Fibroblast of the conjunctiva (primary cell): ENCODE measurements around the gene DOCK2.
A peak's percentile ranks its signal among the peaks of the same experiment; 100 is the strongest.

Experiments used
- DNase-seq: peaks from one replicate; pipeline ENCODE4 v3.0.0-alpha.2; 2010; ENCODE audit warnings: low read depth

The DOCK2 gene

DNA sequence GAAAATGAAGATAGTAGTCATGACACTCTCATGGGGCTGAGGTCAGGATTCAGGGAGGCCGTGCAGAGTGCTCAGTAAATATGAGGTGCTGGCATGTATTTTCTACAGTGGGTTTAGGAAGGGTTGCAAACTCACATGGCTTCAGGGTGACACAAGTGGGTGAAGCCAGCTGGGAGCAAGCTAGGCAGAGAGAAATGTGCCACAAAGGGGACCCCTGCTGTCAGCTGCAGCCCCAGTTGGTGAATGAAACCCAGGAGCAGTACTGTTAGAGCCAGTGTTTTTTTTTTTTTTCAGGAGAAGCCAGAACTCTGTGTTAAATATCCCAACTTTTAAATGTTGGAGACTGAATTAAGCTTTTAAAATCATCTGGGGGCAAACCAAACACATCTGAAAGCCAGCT is 267.9 kb downstream of the DOCK2 start:
- DNase-seq = no peak

DNA sequence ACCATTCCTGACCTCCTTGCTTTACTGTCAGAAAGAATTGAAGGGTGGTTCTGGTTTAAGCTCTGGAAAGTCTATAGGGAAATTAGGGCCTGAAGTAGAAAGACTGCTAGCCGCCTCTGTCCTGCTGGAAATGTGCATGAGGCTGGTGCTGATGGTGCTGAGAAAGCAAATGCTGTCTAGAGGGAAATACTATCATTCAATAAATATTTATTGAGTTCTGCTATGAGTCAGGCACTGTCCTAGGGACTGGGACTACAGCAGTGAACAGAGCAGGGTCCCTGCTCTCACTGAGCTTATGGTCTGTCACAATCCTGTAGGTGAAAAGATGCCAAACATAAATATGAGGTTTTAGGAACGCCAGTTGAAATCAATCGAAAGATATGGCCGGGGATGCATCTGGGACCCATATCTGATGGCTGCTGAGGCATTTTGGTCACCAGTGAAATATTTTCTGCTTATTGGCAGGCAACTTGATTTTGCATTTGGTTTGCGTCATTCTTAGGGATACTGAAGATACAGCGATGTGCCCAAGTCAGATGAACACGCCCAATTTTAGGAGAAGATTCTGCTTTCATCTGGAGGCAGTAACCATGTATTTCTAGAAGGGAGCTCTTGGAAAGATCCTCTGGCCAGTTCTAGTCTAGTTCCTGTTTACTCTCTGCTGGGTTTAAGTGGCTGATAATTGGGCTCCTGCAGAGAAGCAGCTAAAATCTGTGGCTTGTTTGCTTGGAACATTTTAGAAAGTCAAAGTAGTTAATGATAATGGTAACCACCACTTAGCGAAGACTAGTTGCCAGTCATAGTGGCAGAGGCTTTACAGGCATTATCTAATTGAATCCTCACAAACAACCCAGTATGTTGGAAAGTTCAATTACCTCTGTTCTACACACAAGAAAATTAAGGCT is 269.9 kb downstream of the DOCK2 start:
- peak; percentile 3 for DNase-seq

DNA sequence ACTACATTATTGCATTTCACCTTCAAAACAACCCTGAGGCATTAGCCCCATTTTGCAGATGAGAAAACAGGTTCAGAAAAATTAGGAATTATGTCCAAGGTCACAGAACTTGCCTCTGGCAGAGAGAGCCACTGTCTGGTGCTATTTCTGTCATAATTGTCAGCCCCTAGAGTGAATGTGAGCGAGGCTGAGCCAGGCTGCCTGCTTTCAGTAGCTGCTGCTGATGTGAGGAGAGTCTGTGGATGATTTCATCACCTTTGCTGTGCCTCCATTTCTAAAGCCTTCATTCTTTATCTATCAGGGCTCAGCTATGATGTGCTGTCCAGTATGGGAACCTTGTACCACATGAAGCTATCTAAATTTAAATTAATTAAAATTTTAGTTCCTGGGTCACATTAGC is 271.8 kb downstream of the DOCK2 start:
- no peak for DNase-seq

DNA sequence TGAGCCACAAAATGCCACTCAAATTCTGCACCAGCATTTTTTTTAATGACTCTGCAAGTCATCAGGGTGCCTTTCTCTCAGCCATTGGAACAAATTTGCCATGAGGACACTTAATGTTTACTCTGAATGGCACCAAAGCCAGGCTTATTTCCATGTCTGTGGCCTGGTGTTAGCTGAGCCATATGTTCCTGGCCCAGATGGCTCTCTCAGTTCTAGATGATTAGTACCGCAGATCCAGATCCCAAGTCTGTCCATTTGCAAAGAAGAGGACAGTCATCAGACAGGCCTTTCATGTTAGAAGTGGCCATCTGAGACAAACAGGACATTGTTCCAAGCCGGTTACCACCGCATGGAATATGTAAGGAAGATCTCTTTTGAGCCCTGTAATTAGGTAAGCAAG is 272.9 kb downstream of the DOCK2 start:
- DNase-seq = no peak

DNA sequence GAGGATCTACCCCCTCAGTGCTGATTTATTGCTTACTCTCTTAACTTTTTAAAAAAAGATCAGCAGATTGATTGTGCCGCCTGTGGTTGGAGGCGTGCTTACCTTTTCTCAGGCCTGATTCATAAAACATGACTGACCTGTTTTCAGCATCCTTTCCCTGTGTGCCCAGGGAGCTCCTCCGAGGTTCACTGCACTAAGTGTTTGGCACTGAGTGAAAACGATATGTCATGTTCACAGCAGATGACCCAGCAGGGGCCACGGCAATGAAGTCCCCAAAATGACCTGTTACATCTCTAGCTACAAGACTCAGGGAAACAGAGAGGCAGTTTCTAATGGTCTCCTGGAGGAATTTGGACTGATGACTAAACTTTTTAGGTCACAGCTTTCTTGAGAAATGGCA is 273.3 kb downstream of the DOCK2 start:
- DNase-seq = no peak

DNA sequence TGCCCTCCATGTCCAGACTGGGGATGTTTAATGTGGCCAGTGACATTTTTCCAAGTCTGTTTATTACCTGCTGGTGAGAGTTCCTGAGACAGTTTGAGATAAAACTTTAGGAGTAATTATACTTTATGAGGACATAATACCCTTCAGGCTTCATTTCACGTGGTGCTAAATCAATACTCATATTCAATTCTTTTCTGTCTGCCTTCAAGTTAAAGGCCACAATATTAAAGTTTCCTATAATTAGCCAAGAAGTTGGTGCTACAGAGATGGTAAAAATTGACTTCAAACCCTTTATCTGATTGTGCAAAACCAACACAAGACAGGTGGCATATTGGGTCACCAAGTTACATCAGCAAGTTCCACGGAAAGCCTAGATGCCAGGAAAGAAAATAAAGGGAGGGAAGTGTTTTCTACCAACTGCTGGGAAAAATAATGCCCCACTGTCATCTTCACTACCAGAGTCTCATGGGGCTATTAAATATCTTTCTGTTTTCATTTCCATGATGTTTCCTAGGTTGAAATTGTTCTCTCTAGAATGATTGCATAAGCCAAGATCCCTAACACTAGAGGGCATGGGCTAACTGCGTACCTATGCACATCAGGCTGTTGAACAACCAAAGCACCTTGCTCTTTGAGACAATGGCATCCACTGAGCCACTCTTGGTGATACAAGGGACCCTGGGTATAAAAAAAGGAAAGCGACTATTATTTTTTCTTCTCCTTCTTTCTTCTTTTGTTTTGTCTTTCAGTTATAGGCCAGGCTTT is 274.6 kb downstream of the DOCK2 start:
- DNase-seq = no peak

DNA sequence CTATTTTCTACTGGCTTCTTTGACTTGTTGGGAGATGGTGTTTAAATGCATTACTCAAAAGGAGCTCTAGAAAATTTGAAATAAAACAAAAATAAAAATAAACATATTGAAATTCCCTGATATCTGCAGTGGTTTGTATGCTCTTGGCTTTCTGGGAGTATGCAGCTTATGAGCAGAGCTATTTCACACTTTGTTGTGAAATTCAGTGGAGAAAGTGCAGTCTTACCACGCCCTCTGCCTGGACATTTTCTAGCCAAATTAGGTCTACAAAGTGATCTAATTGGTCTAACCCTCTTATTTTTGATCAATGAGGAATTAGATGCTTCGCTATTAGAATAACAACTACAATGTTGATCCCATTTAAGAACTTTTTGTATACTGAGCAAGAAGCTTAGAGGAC is 276.4 kb downstream of the DOCK2 start:
- DNase-seq = no peak

DNA sequence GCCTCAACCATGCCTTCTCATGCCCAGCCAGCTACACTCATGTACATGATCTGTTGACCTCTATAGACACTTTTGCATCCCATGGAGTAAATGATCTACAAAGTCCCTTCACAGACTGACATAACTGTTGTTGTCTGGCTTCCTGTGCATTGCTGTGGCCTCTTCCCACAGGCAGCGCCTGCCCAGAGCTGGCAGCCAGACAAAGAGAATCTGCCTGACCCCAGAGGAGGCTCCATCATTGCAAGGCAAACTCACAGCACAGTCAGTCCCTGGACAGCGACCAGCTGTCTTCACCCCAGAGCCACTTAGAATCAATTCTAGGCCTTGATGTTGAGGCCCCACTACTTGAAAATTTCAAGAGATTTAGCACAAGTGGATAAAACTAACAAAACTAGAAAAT is 277.7 kb downstream of the DOCK2 start:
- peak; percentile 2 for DNase-seq

DNA sequence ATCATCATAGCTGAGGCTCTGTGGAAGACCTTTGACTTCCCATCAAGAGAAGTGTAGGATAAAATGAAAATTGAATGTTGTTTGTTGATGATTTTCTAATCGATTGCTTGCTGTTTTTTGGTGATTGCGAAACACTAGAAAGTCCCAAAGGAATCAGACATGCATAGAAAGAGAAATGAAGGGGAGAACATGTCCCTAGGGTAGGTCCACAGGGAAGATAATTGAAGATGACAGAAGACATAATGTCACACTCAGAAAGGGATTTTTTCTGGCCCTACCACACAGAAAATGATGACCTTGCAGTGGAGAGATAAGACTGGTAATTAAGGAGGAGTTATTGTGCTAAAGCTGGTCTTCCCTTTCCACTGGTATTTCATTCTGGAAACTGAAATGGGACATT is 280.4 kb downstream of the DOCK2 start:
- no peak for DNase-seq

DNA sequence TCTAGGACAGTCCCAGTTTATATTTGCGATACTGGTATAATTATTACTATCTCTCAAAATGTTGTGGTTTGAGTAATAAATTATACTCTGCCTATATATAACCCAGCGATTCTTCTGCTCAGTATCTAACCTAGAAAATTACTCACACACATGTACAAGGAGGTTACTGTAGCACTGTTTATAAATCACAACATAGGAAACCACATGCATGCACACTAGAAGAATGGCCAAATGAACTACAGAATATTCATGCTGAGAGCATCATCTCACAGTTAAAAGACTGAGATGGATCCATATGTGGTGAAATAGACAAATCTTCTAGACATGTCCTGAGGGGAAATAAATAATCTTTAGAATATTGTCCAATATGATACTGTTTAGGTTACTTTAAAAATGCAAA is 281.2 kb downstream of the DOCK2 start:
- no peak for DNase-seq

DNA sequence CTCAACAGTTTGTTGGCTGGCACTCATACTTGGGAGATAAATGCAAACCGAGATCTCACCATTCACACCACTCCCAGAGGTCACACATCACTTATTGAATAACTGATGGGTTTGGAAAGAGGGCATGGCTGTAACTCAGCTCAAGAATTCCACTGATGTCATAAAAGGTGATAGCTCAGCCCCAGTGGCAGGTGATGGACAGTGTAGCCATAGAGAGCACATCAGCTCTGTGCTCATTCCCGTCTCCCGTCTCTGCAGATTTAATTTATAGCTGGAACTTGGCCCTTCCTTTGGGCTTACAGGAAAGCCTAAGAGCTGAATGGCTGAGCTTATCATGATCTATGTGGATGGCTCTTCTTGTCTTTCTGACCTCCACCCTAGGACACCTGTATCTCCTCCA is 283.4 kb downstream of the DOCK2 start:
- no peak for DNase-seq

DNA sequence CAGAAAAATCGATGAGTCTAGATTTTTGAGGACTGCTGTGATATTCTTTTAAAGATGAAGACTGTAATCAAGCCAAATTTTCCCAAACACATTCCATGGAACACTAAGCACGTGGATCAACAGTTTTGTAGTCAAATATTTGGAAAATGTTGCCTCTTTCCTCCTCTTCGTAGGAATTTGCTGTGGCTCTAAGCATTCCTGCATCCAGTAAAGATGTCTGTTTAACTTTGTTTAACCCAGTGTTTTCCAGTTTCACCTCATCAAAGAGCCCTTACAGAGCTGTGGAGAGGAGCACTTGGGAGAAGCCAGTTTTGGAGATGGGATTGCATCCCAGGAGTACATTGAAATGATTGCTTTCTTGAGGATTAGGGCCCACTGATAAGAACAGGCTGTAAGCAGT is 284.3 kb downstream of the DOCK2 start:
- no peak for DNase-seq

DNA sequence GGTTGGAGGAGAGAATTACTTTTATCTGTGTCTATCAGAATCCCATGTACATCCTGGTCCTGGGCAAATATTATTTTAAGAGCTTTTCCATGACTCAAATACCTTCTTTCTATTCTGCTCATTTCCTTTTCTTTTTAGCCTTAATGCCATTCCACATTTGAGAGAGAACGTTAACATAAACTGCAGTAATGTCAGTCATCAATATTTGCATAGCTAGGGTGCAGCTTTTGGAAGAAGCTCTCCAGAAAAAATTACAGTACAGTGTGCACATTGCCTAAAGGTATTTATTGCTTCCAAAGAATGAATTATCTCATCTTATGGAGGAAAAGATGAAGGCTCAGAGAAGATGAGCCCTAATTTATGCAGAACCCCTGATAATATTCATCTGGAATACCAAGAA is 284.9 kb downstream of the DOCK2 start:
- DNase-seq = no peak

DNA sequence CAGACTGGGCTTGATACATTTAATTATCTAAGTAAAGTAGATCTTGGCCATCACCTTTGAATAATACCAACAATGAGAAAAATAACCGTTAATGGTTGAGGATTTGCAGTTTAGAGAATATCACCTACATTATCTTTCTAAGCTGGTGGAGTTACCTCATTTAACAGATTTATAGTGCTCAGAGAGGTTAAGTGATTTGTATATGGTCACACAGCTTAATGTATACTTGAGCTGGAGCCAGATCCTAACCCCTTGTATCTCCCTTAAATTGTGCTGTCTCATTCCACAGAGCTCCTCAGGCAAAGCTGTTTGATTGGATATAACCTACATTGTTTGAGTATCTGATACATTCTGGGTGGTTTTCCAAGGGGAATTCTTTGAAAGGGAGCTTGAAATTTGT is 285.4 kb downstream of the DOCK2 start:
- DNase-seq = no peak

DNA sequence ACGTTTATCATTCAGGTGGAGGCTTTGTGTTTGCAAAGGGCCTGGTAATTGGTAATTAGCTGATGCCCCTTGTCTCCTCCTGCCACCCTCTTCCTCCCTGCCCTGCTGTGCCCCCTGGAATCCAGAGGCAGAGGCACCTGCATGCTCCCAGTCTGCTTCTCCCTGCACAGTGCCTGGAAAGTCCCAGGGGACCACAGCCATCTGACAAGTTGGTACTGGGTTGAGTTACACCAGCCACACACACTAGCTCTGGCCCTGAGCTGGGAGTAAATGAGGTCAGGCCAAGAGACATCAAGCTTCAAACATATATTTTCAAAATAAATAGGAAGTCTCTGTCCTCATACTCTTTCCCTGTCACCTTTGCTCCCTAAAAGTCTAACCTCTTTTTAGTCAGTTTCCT is 286.9 kb downstream of the DOCK2 start:
- no peak for DNase-seq

DNA sequence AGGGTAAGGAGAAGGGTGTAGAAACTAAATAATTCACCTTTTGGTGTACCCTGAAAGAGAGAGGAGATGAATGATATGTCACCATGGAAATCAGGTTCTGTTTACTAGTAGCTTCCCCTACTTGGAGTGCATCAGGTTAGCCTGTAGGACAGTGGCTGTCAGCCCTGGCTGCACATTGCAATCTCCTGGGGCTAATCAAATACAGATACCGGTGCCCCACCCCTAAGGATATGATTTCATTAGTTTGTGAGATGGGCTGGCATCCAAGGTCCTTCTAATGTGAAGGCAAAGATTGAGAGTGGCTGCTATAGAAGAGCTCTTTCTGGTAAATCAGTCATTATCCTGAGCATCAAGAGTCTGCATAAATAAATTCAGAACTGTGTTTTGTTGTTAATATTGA is 296.1 kb downstream of the DOCK2 start:
- DNase-seq = no peak

DNA sequence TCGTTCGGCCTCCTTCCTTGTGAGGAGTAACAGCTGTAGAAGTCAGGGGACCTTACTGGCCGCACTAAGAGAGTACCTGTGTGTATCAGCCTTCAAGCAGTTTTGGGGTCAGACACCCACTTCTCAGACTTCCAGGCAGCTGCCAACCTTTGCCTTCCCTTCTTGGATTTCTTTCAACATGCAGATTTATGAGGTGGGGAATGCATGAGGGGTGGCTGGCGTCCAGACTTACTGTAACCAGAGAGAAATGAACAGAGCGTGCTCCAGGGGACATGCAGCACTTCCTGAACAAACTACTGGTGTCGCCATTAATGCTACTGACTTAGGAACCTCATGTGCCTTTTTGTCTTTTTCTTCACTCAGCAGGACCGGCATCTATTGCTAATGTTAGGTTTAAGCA is 296.5 kb downstream of the DOCK2 start:
- DNase-seq = no peak

DNA sequence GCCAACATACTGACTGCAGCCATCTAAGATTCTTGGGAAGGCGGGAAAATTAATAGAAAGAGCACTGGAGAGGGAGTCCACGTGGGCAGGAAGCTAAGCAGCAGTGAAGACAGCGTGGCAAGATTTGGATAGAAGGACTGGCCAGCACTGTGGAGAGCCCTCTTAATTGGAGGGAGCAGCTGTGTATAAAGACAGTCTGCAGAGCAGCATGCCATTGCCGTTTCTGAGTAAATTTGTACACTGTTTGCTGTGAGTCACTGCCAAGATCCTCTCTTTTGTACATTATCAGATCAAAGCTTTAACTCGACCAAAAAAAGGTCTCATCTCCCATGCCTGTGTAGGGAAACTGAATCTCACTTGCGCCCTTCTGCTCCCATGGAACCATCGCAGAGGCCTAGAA is 297.9 kb downstream of the DOCK2 start:
- no peak for DNase-seq

DNA sequence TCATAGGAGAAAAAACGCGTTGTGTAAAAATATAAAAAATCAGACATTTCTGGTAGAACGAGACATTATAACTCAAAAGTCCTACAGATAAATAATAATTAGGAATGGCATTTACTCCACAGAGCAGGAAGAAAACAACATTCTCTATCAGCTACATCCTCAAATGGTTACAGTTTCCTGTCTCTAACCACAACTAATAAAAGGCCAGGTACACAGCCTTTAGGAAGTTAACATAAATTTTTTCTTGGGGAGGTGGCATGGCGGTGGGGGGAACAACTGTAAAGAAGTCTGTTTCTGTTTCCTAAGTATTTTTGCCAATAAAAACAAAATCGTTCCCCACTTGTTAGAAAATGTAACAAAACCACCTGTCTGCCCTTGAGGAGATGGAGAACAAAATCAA is 298.7 kb downstream of the DOCK2 start:
- no peak for DNase-seq

DNA sequence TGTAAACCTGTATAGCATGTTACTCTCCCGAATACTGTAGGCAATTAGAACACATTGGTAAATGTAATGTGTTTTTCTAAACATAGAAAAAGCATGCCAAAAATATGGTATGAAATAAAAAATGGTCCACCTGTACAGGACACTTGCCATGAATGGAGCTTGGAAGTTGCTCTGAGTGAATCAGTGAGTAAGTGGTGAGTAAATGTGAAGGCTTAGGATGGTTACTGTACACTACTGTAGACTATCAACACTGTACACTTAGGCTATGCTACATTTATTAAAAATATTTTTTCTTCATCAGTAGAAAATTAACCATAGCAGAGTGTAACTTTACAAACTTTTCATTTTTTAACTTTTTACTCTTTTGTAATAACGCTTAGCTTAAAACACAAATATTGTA is 301.4 kb downstream of the DOCK2 start:
- no peak for DNase-seq

DNA sequence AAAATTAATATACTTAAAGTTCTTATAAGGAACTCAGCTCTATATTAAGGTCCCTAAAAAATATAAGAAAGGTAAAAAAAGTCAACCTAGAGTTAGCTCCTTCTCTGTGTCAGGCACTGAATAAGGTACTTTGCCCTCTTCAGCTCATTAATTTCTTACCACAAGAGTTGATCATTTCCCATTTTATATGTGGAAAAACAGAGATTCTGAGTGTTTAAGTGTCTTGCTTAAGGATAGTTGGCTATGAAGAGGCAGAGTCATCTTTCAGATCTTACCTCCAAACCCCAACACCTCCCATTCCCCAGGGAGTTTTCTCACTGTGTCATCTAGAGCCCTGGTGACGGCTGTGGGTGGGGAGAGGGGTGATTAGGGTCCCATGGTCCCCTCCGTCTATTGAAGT is 302.7 kb downstream of the DOCK2 start:
- no peak for DNase-seq

DNA sequence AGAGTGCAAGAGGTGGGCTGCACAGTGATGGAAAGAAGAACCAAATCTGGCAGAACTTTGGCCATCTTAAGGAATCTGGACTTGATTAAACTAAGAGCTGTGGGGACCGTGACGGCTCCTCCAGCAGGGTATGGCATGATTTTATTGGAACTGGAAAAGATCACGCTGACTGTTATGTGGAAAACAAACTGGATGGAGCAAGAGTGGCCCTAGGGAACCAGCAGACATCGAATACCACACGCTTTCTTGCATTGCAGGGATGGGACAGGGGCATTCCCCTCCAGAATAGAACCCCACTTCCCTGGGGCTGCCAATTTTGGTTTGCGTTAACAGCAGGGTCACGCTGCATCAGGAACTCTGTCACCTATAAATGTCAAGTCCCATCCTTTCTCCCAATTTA is 304.5 kb downstream of the DOCK2 start:
- no peak for DNase-seq

DNA sequence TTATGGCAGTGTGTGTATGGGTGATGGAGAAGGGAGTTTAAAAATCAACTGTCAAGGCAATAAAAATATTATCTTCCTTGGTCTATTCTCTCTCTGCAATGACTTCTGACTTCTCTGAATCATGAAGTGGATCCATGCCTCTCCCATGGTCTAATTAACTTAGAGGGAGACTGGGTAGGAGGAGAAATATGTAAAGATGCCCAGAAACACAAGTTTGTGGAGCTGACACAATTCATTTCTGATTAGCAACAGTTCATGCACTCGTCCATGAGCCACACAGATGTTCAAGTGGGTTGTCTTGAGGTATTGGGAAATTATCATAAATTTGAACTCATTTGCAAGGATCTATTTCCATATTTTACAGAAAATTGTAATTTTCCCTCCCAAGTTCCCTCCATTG is 305.1 kb downstream of the DOCK2 start:
- DNase-seq = no peak

DNA sequence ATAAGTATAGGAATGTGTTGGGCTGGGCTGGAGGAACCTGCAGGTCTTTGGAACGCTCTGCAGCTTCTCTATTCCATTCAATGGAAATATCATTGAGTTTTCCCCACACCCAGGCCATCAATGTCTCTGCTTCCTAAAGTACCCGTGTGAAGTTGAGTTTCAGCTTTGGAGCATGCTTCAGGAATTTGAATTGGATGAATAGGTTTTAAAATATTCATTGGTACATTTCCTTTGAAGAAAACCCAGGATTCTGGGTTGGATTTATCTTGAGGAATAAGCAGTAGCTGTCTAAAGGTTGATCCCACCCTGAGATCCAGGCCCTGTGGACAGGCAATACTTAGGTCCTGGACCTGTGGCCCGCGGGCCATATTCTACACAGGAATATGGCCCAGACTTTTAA is 306.0 kb downstream of the DOCK2 start:
- DNase-seq = no peak
